Ishikawa (cell line): ENCODE data around the gene ZEB2.

Experiments used
- CEBPB ChIP-seq: IDR thresholded peaks from 2 replicates; pipeline ENCODE4 v1.6.1; 2012
- CREB1 ChIP-seq: IDR thresholded peaks from 2 replicates; pipeline ENCODE4 v1.6.1; 2012; ENCODE audit warnings: low read depth
- EGR1 ChIP-seq: IDR thresholded peaks from 2 replicates; pipeline ENCODE4 v1.6.1; 2012
- EP300 ChIP-seq: IDR thresholded peaks from 2 replicates; pipeline ENCODE4 v1.6.1; 2012; ENCODE audit warnings: borderline replicate concordance
- NFIC ChIP-seq: IDR thresholded peaks from 2 replicates; pipeline ENCODE4 v1.6.1; 2012
- RAD21 ChIP-seq: IDR thresholded peaks from 2 replicates; pipeline ENCODE4 v1.6.1; 2012; ENCODE audit warnings: low read depth
- TAF1 ChIP-seq: IDR thresholded peaks from 2 replicates; pipeline ENCODE4 v1.6.1; 2012; ENCODE audit warnings: low read depth, mild to moderate bottlenecking
- TCF12 ChIP-seq: IDR thresholded peaks from 2 replicates; pipeline ENCODE4 v1.6.1; 2012; ENCODE audit warnings: low read depth
- TEAD4 ChIP-seq: IDR thresholded peaks from 2 replicates; pipeline ENCODE4 v1.6.1; 2012
- YY1 ChIP-seq: IDR thresholded peaks from 2 replicates; pipeline ENCODE4 v1.6.1; 2012; ENCODE audit warnings: low read depth
- ZBTB7A ChIP-seq: IDR thresholded peaks from 2 replicates; pipeline ENCODE4 v1.6.1; 2012; ENCODE audit warnings: low read depth
- TF ChIP-seq, protein P1 (sequence below): IDR thresholded peaks from 2 replicates; pipeline ENCODE4 v1.6.1; 2012
- TF ChIP-seq, protein P2 (sequence below): IDR thresholded peaks from 2 replicates; pipeline ENCODE4 v1.6.1; 2012; ENCODE audit warnings: low read depth, mild to moderate bottlenecking
- TF ChIP-seq, protein P3 (sequence below): IDR thresholded peaks from 2 replicates; pipeline ENCODE4 v1.6.1; 2012

ZEB2 gene

DNA sequence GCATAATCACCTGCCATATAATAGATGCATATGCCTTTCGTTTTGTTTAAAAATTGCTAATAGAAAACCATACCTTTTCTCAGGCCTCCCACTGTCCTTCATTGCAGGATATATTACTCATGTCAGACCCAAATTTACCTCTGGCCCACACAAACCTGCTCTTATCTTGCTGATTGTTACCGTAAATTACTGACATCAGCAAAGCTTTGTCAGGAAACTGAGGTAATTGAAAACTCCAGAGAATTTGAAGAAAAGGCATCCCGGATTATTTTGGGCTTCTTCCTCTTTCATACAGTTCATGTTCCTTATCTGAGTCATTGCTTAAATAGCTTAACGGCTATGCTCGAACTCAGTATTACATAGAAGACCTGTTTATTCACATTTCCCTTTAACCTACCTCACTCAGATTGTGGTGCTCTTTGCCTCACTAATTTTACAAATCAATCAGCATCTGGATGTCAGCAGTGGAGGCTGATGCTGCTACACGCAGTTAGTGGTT is 145.7 kb downstream of the ZEB2 start:
- TF ChIP-seq YY1 (no peak), EP300 (no peak)
- TF ChIP-seq, protein P1, sequence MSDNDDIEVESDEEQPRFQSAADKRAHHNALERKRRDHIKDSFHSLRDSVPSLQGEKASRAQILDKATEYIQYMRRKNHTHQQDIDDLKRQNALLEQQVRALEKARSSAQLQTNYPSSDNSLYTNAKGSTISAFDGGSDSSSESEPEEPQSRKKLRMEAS = no peak

DNA sequence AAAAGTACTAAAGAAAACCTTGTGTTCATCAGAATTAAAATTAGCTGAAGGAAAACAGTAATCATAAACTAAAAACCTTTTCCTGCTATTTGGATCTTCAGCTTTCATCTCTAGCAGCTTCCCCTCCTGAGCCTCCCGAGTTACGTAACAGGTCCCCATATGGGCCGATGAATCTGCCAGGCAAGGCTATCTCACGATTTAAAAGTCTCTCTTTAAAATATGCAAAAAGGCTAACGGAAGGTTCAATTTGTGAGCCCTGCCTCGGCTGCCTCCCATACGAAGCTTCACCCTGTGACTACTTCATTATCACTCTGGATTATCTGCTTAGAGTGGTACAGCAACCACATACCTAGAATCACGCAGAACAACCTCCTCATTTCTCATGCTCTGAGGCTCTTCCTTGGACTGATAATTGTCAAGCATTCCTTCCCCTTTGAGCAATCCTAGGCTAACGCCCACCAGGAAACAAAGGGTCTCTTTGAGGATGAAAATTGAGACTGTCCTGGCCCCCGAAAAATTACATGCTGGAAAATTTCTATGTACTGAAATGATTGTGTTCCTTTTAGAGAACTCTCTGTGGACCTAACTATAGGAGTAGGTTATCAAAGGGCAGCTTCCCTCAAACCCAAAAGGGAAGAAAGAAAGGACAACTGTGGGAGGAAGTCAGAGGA is 147.4 kb downstream of the ZEB2 start:
- TF ChIP-seq RAD21 (no peak), TCF12 (no peak), EP300 (no peak), TAF1 (no peak), NFIC (no peak)
- TF ChIP-seq, protein P2, sequence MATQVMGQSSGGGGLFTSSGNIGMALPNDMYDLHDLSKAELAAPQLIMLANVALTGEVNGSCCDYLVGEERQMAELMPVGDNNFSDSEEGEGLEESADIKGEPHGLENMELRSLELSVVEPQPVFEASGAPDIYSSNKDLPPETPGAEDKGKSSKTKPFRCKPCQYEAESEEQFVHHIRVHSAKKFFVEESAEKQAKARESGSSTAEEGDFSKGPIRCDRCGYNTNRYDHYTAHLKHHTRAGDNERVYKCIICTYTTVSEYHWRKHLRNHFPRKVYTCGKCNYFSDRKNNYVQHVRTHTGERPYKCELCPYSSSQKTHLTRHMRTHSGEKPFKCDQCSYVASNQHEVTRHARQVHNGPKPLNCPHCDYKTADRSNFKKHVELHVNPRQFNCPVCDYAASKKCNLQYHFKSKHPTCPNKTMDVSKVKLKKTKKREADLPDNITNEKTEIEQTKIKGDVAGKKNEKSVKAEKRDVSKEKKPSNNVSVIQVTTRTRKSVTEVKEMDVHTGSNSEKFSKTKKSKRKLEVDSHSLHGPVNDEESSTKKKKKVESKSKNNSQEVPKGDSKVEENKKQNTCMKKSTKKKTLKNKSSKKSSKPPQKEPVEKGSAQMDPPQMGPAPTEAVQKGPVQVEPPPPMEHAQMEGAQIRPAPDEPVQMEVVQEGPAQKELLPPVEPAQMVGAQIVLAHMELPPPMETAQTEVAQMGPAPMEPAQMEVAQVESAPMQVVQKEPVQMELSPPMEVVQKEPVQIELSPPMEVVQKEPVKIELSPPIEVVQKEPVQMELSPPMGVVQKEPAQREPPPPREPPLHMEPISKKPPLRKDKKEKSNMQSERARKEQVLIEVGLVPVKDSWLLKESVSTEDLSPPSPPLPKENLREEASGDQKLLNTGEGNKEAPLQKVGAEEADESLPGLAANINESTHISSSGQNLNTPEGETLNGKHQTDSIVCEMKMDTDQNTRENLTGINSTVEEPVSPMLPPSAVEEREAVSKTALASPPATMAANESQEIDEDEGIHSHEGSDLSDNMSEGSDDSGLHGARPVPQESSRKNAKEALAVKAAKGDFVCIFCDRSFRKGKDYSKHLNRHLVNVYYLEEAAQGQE = no peak
- TF ChIP-seq, protein P1 = no peak
- TF ChIP-seq, protein P3, sequence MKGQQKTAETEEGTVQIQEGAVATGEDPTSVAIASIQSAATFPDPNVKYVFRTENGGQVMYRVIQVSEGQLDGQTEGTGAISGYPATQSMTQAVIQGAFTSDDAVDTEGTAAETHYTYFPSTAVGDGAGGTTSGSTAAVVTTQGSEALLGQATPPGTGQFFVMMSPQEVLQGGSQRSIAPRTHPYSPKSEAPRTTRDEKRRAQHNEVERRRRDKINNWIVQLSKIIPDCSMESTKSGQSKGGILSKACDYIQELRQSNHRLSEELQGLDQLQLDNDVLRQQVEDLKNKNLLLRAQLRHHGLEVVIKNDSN = no peak

DNA sequence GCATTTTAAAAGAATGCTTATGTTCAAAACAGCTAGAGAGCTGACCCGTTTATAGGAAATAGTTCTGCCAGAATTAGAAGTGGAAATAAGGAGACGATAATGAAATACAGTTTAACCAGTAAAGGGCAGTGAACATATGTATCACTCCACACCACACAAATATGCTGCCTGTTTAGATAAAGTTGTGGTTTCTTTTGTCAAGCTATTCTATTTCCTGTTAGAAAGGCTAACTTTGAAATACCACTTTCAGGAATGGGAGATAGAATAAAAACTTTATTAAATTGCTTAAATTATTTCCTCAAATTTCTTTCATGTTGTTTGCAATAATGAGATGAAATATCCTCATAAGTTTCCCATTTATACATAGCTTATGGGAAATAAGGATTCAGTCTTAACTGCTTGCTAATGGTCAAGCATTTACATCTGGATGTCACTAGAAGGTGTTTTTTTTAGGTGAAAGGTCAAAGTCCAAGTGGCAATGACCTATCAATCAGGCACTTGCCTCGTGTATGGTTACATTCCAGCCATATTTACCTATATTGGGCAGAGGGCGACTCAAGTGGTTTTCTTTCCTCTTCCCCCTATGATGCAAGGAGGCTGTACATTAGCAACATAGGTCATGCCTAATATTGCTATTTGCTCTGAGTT is 148.9 kb downstream of the ZEB2 start:
- TF ChIP-seq, protein P2 = no peak
- no peak for TF ChIP-seq TAF1

DNA sequence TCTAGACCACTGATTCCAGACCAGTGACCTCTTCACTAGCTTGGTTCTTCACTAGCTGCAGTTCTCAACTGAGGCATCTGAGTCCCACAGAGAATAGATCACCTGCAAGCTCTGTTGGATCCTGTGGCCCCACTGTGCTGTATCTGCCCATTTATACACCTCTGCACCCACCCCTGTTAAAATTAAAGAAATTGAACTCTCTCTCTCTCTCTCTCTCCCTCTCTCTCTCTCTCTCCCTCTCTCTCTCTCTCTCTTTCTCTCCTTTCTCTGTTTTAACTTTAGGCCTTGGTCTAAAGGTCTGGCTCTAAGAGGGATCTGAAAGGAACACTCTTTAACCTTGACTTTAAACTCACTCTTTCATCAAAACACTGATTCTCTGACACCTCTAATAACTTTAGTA is 150.5 kb downstream of the ZEB2 start:
- TF ChIP-seq, protein P3 = no peak

DNA sequence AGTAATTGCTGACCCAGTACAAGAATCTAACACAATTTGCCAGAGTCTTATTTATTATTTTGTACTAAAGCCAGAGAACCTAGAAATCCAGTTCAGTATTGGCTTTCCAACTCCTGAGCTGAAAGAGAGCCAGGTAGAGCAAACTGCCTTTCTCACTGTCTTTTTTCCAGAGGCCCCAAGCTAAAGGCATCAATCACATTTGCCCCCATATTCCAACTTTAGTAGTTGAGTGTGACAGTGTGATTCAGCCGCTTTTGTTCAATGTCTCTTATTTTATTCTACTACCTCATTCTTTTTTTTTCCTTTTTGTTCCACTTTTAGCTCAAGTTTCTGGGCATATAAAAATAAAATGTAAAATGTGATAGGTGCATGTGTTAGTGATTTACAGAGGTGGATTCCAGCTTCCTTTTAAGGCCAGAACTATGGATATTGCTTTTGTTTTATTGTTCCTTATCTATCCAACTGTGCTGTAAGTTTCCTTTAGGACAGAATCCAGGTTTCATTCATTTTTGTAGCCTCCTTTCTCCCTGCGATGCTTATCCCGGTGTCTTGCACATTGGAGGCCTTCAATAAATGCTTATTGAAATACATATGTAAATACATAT is 153.0 kb downstream of the ZEB2 start:
- no peak for TF ChIP-seq ZBTB7A
- TF ChIP-seq, protein P1 = no peak
- no peak for TF ChIP-seq EGR1
- TF ChIP-seq TEAD4 = no peak
- no peak for TF ChIP-seq NFIC
- TF ChIP-seq TCF12 = no peak
- TF ChIP-seq RAD21 = no peak
- no peak for TF ChIP-seq CEBPB
- no peak for TF ChIP-seq EP300
- TF ChIP-seq, protein P2 = no peak
- TF ChIP-seq CREB1 = no peak
